Neuronal stem cell (in vitro differentiated cells): ENCODE results near the gene ESPN.

Source experiments
- DNase-seq: peaks from one replicate; pipeline ENCODE4 v3.0.0-alpha.2; 2013; ENCODE audit warnings: low spot score
- H2AFZ ChIP-seq: one replicate; pipeline ENCODE4 v1.6.1; 2013; ENCODE audit warnings: mild to moderate bottlenecking, low read length, inconsistent platforms
- H2AK5ac ChIP-seq: 2 replicates; pipeline ENCODE4 v1.6.1; 2013; ENCODE audit warnings: low read depth, mild to moderate bottlenecking, inconsistent platforms, low read length, moderate library complexity, mixed read lengths
- H2BK120ac ChIP-seq: 2 replicates; pipeline ENCODE4 v1.6.1; 2013; ENCODE audit warnings: low read depth, mild to moderate bottlenecking, inconsistent platforms, low read length, moderate library complexity, mixed read lengths
- H2BK12ac ChIP-seq: one replicate; pipeline ENCODE4 v1.6.1; 2013; ENCODE audit warnings: low read length, inconsistent platforms
- H2BK15ac ChIP-seq: 2 replicates; pipeline ENCODE4 v1.6.1; 2013; ENCODE audit warnings: mild to moderate bottlenecking, low read length, inconsistent platforms, mixed read lengths
- H2BK5ac ChIP-seq: one replicate; pipeline ENCODE4 v1.6.1; 2013; ENCODE audit warnings: inconsistent platforms, mild to moderate bottlenecking, low read length, moderate library complexity
- H3K14ac ChIP-seq: one replicate; pipeline ENCODE4 v1.6.1; 2013; ENCODE audit warnings: low read length, inconsistent platforms
- H3K18ac ChIP-seq: 2 replicates; pipeline ENCODE4 v1.6.1; 2013; ENCODE audit warnings: low read length, inconsistent platforms
- H3K23ac ChIP-seq: 2 replicates; pipeline ENCODE4 v1.6.1; 2013; ENCODE audit warnings: low read depth, mild to moderate bottlenecking, mixed read lengths, low read length, inconsistent platforms; ENCODE audit not compliant: poor library complexity
- H3K27ac ChIP-seq: replicated peaks from 3 replicates; pipeline ENCODE4 v1.5.1; 2013; ENCODE audit warnings: low read length, inconsistent platforms
- H3K27me3 ChIP-seq, 3 experiments: 2 replicates each; pipeline ENCODE4 v1.6.1; 2013; ENCODE audit warnings: low read length in 3 of 3, mild to moderate bottlenecking in 2 of 3, inconsistent platforms in 1 of 3, low read depth in 1 of 3, mixed read lengths in 1 of 3, moderate library complexity in 1 of 3; ENCODE audit not compliant: control insufficient read depth in 3 of 3, insufficient read depth in 3 of 3
- H3K36me3 ChIP-seq, 2 donors: replicated peaks in 1 of 2; 2 replicates each; pipeline ENCODE4 v1.6.1; 2013; ENCODE audit warnings: low read length in 2 of 2; ENCODE audit not compliant: control insufficient read depth in 2 of 2, insufficient read depth in 2 of 2
- H3K4ac ChIP-seq: 2 replicates; pipeline ENCODE4 v1.6.1; 2013; ENCODE audit warnings: inconsistent platforms, mild to moderate bottlenecking, low read length, moderate library complexity
- H3K4me1 ChIP-seq, 2 donors: 1 replicate in 1 of 2; 2 replicates in 1 of 2; pipeline ENCODE4 v1.6.1; 2013; ENCODE audit warnings: low read length in 2 of 2, low read depth in 1 of 2; ENCODE audit not compliant: control insufficient read depth in 2 of 2, insufficient read depth in 1 of 2
- H3K4me2 ChIP-seq: one replicate; pipeline ENCODE4 v1.6.1; 2013; ENCODE audit warnings: mild to moderate bottlenecking, low read length, inconsistent platforms; ENCODE audit not compliant: insufficient read depth, poor library complexity, severe bottlenecking
- H3K4me3 ChIP-seq, 2 donors: 2 replicates each; pipeline ENCODE4 v1.5.1; 2013; ENCODE audit warnings: low read length in 2 of 2, mild to moderate bottlenecking in 2 of 2, inconsistent platforms in 1 of 2, moderate library complexity in 1 of 2
- H3K79me1 ChIP-seq: one replicate; pipeline ENCODE4 v1.6.1; 2013; ENCODE audit warnings: low read depth, mild to moderate bottlenecking, inconsistent platforms, low read length, moderate library complexity
- H3K9ac ChIP-seq: one replicate; pipeline ENCODE4 v1.6.1; 2013; ENCODE audit warnings: mild to moderate bottlenecking, low read depth, low read length, inconsistent platforms; ENCODE audit not compliant: poor library complexity
- H3K9me3 ChIP-seq, 2 donors: replicated peaks in 1 of 2; 2 replicates each; pipeline versions ENCODE3 to v1.6.1; 2013; ENCODE audit warnings: low read length in 2 of 2, mild to moderate bottlenecking in 2 of 2, inconsistent platforms in 1 of 2, low read depth in 1 of 2, mixed read lengths in 1 of 2, moderate library complexity in 1 of 2; ENCODE audit not compliant: control insufficient read depth in 2 of 2, insufficient read depth in 1 of 2
- H4K8ac ChIP-seq: one replicate; pipeline ENCODE4 v1.6.1; 2013; ENCODE audit warnings: low read depth, mild to moderate bottlenecking, inconsistent platforms, low read length, moderate library complexity
- H4K91ac ChIP-seq: one replicate; pipeline ENCODE4 v1.6.1; 2013; ENCODE audit warnings: low read length, low read depth, mild to moderate bottlenecking, inconsistent platforms; ENCODE audit not compliant: poor library complexity
- WGBS, 2 donors: extraction: QIAGEN DNeasy Blood & Tissue Kit; methylation state at CpG; one replicate each; pipeline ENCODE4 v1.1.7; 2013; ENCODE audit warnings: missing lambda C conversion rate in 2 of 2, mixed read lengths in 1 of 2; ENCODE audit not compliant: insufficient read length in 2 of 2, insufficient replicate concordance in 1 of 2; ENCODE audit errors: extremely low coverage in 2 of 2; 5-methylcytosine and 5-hydroxymethylcytosine counted together

ESPN gene

GRCh38 chr1:6486433-6487011, 61.9 kb downstream of the ESPN start:
- peak overlapping the region; percentile 93 for H3K18ac ChIP-seq
- H3K36me3 ChIP-seq: peaks cover 0 to 6% of the 10 kb centered on the region in 2 donors
- peaks cover 2% of the 10 kb centered on the region for H3K79me1 ChIP-seq
- H2BK120ac ChIP-seq: peak overlapping the region; percentile 83
- peak overlapping the region; percentile 64 for H3K14ac ChIP-seq
- H2BK15ac ChIP-seq: peak overlapping the region; percentile 68
- H2AFZ ChIP-seq: peak overlapping the region; percentile 93
- H3K9me3 ChIP-seq: no peaks in the 10 kb centered on the region
- no peak overlapping the region for H2BK5ac ChIP-seq
- peaks cover 15 to 22% of the 10 kb centered on the region in 2 donors for H3K4me1 ChIP-seq
- peak overlapping the region; percentile 88 for H2AK5ac ChIP-seq
- no peak overlapping the region for H3K4ac ChIP-seq
- H2BK12ac ChIP-seq: no peak overlapping the region
- H3K4me3 ChIP-seq: peak overlapping the region; percentile 62 to 71
- H4K91ac ChIP-seq: no peak overlapping the region
- H3K27me3 ChIP-seq: no peaks in the 10 kb centered on the region
- H3K23ac ChIP-seq: no peak overlapping the region
- no peak overlapping the region for H4K8ac ChIP-seq
- no CpG with 5 or more reads among the region's 15 CpGs for WGBS, 2 donors
- peak overlapping the region; percentile 95 for H3K4me2 ChIP-seq
- peak; percentile 88 for DNase-seq
- H3K27ac ChIP-seq: no peak overlapping the region
- H3K9ac ChIP-seq: no peak overlapping the region

DNA sequence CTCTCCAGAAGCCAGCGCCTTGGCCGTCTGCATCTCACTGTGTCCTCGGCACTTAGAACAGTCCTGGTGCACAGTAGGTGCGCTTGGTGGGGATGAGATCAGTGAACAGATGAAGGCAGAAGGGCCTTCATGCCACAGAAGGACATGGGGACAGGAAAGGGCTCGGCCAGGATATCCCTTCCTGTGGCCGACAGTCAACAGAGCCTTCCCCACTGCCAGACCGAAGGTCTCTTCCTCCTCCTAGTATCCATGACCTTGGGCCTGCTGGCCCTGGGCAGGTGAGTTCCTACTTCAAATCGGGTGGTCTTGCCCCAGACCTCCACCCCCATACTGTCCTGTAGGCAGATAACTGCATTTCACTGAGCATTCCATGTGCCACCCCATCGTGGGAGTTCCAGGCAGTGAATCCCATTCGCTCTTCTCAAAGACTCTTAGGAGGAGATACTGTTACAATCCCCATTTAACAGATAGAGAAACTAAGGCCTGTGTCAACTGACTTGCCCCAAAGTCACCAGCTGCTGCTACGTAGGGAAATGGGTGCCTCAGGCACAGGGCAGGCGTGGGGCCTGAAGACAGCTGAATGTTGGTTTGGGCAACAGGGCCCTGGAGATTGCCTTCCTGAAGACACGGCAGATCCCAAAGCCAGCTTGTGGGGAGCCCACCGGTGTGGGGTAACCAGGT, 63.4 kb downstream of the ESPN start:
- no peak overlapping the region for H2BK5ac ChIP-seq
- no peaks in the 10 kb centered on the region for H3K9me3 ChIP-seq
- H2BK120ac ChIP-seq: no peak overlapping the region
- H2BK15ac ChIP-seq: no peak overlapping the region
- WGBS, 2 donors: no CpG with 5 or more reads among the region's 14 CpGs
- no peak overlapping the region for H4K91ac ChIP-seq
- H3K4me1 ChIP-seq: peaks cover 16 to 22% of the 10 kb centered on the region in 2 donors
- no peak overlapping the region for H3K9ac ChIP-seq
- H3K14ac ChIP-seq: no peak overlapping the region
- no peak overlapping the region for H3K18ac ChIP-seq
- H3K4me2 ChIP-seq: no peak overlapping the region
- no peak overlapping the region for H3K4me3 ChIP-seq
- no peak for DNase-seq
- H3K79me1 ChIP-seq: peaks cover 2% of the 10 kb centered on the region
- no peak overlapping the region for H2BK12ac ChIP-seq
- no peak overlapping the region for H3K4ac ChIP-seq
- H3K27ac ChIP-seq: no peak overlapping the region
- H2AFZ ChIP-seq: no peak overlapping the region
- H3K23ac ChIP-seq: no peak overlapping the region
- H2AK5ac ChIP-seq: no peak overlapping the region
- H4K8ac ChIP-seq: no peak overlapping the region
- H3K36me3 ChIP-seq: peaks cover 0 to 3% of the 10 kb centered on the region in 2 donors
- H3K27me3 ChIP-seq: no peaks in the 10 kb centered on the region

DNA sequence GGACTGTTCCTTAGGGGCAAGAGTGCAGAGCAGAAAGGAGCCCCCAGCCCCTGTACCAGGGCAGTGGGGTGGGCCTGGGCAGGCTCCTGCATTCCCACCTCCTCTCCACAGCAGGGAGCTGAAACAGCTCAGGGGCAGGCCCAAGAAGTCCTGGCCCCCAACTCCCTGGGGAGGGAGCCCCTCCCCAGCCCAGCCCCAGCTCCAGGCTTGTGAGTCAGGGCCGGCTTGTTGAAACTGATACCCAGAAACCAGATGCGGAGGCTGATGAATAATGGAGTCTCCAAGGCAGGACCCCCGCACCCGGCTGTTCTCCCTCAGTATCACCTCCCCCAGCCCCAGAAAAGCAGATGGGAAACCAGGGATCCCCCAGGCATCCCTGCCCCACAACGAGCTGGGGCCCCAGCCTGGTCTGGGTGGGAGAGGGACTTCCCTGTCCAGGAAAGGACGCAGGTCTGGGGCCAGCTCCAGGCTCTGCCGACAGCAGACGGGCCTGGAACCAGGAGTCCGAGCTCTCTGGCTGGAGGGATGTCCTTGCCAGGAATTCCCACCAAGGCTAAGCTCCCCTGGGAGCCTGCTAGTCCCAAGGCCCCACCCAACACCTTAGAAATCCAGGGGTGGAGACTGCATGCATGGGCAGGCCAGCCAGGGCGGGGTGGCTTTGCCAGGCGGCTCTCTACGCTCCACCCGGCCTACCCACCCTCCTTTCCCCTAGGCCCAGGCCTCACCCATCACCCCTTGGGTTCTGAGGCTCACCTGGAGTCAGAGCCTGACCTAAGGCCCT, 64.2 kb downstream of the ESPN start:
- Histone ChIP-seq H2BK15ac (no peak overlapping the region), H4K8ac (no peak overlapping the region), H3K4me2 (no peak overlapping the region), H2BK12ac (no peak overlapping the region), H3K36me3 (no peaks in the 10 kb centered on the region), H3K4ac (no peak overlapping the region), H2BK5ac (no peak overlapping the region), H3K4me1 (peaks cover 16 to 22% of the 10 kb centered on the region in 2 donors), H4K91ac (no peak overlapping the region), H3K18ac (no peak overlapping the region), H2BK120ac (no peak overlapping the region), H3K79me1 (peaks cover 2% of the 10 kb centered on the region), H3K9me3 (no peaks in the 10 kb centered on the region), H3K23ac (no peak overlapping the region), H3K4me3 (no peak overlapping the region), H3K27me3 (no peaks in the 10 kb centered on the region), H2AFZ (no peak overlapping the region), H3K9ac (peak overlapping the region; percentile 66), H3K27ac (no peak overlapping the region), H3K14ac (no peak overlapping the region), H2AK5ac (no peak overlapping the region)
- no peak for DNase-seq
- no CpG with 5 or more reads among the region's 13 CpGs for WGBS, 2 donors

- no peaks in the 10 kb centered on the region for H3K27me3 ChIP-seq
- no peak overlapping the region for H3K4me2 ChIP-seq
- WGBS, 2 donors: no CpG with 5 or more reads among the region's 9 CpGs
- no peak overlapping the region for H2BK15ac ChIP-seq
- no peak overlapping the region for H3K4ac ChIP-seq
- no peak overlapping the region for H2AK5ac ChIP-seq
- no peak overlapping the region for H3K27ac ChIP-seq
- no peak overlapping the region for H3K4me3 ChIP-seq
- peak overlapping the region; percentile 66 for H3K9ac ChIP-seq
- H2AFZ ChIP-seq: peak overlapping the region; percentile 98
- no peak overlapping the region for H2BK12ac ChIP-seq
- peak overlapping the region; percentile 47 for H2BK5ac ChIP-seq
- H4K8ac ChIP-seq: no peak overlapping the region
- DNase-seq: no peak
- H2BK120ac ChIP-seq: no peak overlapping the region
- no peaks in the 10 kb centered on the region for H3K9me3 ChIP-seq
- peak overlapping the region; percentile 2 for H3K18ac ChIP-seq
- H3K4me1 ChIP-seq: peaks cover 16 to 19% of the 10 kb centered on the region in 2 donors
- peak overlapping the region; percentile 83 for H3K23ac ChIP-seq
- peaks cover 2% of the 10 kb centered on the region for H3K79me1 ChIP-seq
- H3K36me3 ChIP-seq: no peaks in the 10 kb centered on the region
- no peak overlapping the region for H4K91ac ChIP-seq
- H3K14ac ChIP-seq: no peak overlapping the region
Observed at GRCh38 chr1:6489383-6489765, 64.8 kb downstream of the ESPN start.
